A673 (cell line): ENCODE data around the gene CST1. TPM values are rescaled to one million over a fixed set of nuclear protein-coding genes. Genes with fewer than 3 reads are reported as not detected.

Experiments used
- BruUV-seq: library from RNA; stranded (reverse); fragments of 400-500 nt; replicated peaks from 2 replicates; lab custom pipeline; 2021; lab: Mats Ljungman, UMichigan
- CTCF ChIA-PET: fragments of 300-600 bp; sonication (Branson Sonifier 250); formaldehyde crosslinking; loops from one replicate; lab custom pipeline; 2022; ENCODE audit warnings: antibody characterized with exemption; lab: Charles Lee
- POLR2A ChIA-PET: fragments of 300-600 bp; sonication (Branson Sonifier 250); formaldehyde crosslinking; loops from one replicate; lab custom pipeline; 2022; ENCODE audit warnings: antibody characterized with exemption; ENCODE audit not compliant: low non-redundant PET; lab: Charles Lee
- DNase-seq: peaks from one replicate; pipeline ENCODE4 v3.0.0-alpha.2; 2015; ENCODE audit warnings: low spot score
- H3K27ac ChIP-seq: fragments of 200-600 bp; sonication (generic); 2 replicates; pipeline ENCODE4 v1.5.1; 2016; ENCODE audit warnings: mixed run types, low read depth, mild to moderate bottlenecking, mixed read lengths, antibody characterized with exemption, low read length; ENCODE audit not compliant: poor library complexity, severe bottlenecking
- H3K27me3 ChIP-seq: fragments of 200-600 bp; sonication (generic); replicated peaks from 2 replicates; pipeline ENCODE4 v1.6.1; 2017; ENCODE audit warnings: mixed run types, low read depth, mild to moderate bottlenecking, mixed read lengths, antibody characterized with exemption, low read length; ENCODE audit not compliant: insufficient read depth, poor library complexity
- H3K36me3 ChIP-seq: fragments of 200-600 bp; sonication (generic); 2 replicates; pipeline ENCODE4 v1.6.1; 2016; ENCODE audit warnings: mixed run types, mild to moderate bottlenecking, mixed read lengths, antibody characterized with exemption, low read length; ENCODE audit not compliant: insufficient read depth, poor library complexity, severe bottlenecking
- H3K4me1 ChIP-seq: fragments of 200-600 bp; sonication (generic); 2 replicates; pipeline ENCODE4 v1.6.1; 2017; ENCODE audit warnings: mixed run types, mild to moderate bottlenecking, mixed read lengths, antibody characterized with exemption, low read length; ENCODE audit not compliant: insufficient read depth, poor library complexity, severe bottlenecking
- H3K4me3 ChIP-seq: fragments of 200-600 bp; sonication (generic); 2 replicates; pipeline ENCODE4 v1.5.1; 2016; ENCODE audit warnings: low read depth, mixed run types, mild to moderate bottlenecking, mixed read lengths, low read length; ENCODE audit not compliant: poor library complexity, severe bottlenecking
- H3K9me3 ChIP-seq: fragments of 200-600 bp; sonication (generic); 2 replicates; pipeline ENCODE4 v1.6.1; 2016; ENCODE audit warnings: mixed run types, low read depth, mild to moderate bottlenecking, mixed read lengths, antibody characterized with exemption, low read length; ENCODE audit not compliant: poor library complexity, severe bottlenecking
- CTCF ChIP-seq: fragments of 300-800, 200-600 bp; sonication (generic); conservative IDR thresholded peaks from 2 replicates; pipeline ENCODE4 v1.5.1; 2017; ENCODE audit warnings: low read depth, mild to moderate bottlenecking, antibody characterized with exemption, low read length, moderate library complexity, mixed read lengths
- EZH2 ChIP-seq: fragments of 200-600 bp; sonication (generic); IDR thresholded peaks from 2 replicates; pipeline ENCODE4 v1.6.1; 2017; ENCODE audit warnings: borderline replicate concordance, low read depth, mild to moderate bottlenecking, mixed read lengths, antibody characterized with exemption, low read length; ENCODE audit not compliant: poor library complexity, severe bottlenecking
- intact Hi-C: fragments of 100-400 bp; cut with micrococcal nuclease; formaldehyde crosslinking; loops from one replicate; pipeline ENCODE4 v1.10.0; 2022; ENCODE audit not compliant: unreplicated experiment
- total RNA-seq: library from RNA; stranded (reverse); gene quantifications from 2 replicates; pipeline ENCODE4 v1.2.3, GENCODE V29; 2021

The CST1 gene
- total RNA-seq, 1 experiment from 2014 or later = not detected

GRCh38 chr20:23753589-23753988, 2.9 kb upstream of the CST1 start:
- no peak overlapping the region for H3K4me3 ChIP-seq
- no peak for DNase-seq
- ChIA-PET POLR2A (no interaction called here), CTCF (no interaction called here)
- no peaks in the 10 kb centered on the region for H3K27me3 ChIP-seq
- H3K36me3 ChIP-seq = no peaks in the 10 kb centered on the region
- H3K9me3 ChIP-seq = no peaks in the 10 kb centered on the region
- no peak overlapping the region for H3K27ac ChIP-seq
- no peak for TF ChIP-seq CTCF
- TF ChIP-seq EZH2 = no peak
- no TSS peak for BruUV-seq
- intact Hi-C loops = no loop called here
- no peaks in the 10 kb centered on the region for H3K4me1 ChIP-seq

GRCh38 chr20:23753194-23753548, 2.4 kb upstream of the CST1 start:
- H3K36me3 ChIP-seq = no peaks in the 10 kb centered on the region
- intact Hi-C loops = no loop called here
- DNase-seq = no peak
- no peaks in the 10 kb centered on the region for H3K9me3 ChIP-seq
- no peak for TF ChIP-seq CTCF
- TF ChIP-seq EZH2 = no peak
- no peaks in the 10 kb centered on the region for H3K27me3 ChIP-seq
- BruUV-seq = no TSS peak
- H3K27ac ChIP-seq = no peak overlapping the region
- CTCF ChIA-PET = no interaction called here
- POLR2A ChIA-PET = no interaction called here
- H3K4me3 ChIP-seq = no peak overlapping the region
- no peaks in the 10 kb centered on the region for H3K4me1 ChIP-seq

- intact Hi-C loops = no loop called here
- TF ChIP-seq CTCF = no peak
- TF ChIP-seq EZH2 = no peak
- no peak for DNase-seq
- Histone ChIP-seq H3K9me3 (no peaks in the 10 kb centered on the region), H3K27ac (no peak overlapping the region), H3K4me3 (no peak overlapping the region), H3K4me1 (no peaks in the 10 kb centered on the region), H3K36me3 (no peaks in the 10 kb centered on the region), H3K27me3 (no peaks in the 10 kb centered on the region)
- POLR2A ChIA-PET = no interaction called here
- BruUV-seq = no TSS peak
- CTCF ChIA-PET = no interaction called here
Measured at GRCh38 chr20:23752481-23753193, 1.9 kb upstream of the CST1 start.
